Activated CD4-positive, alpha-beta T cell treated with anti-CD3 and anti-CD28 coated beads for 24 hours (primary cell): ENCODE data around the gene APP.

ENCODE experiments used
- DNase-seq, 2 donors: peaks; one replicate each; pipeline ENCODE4 v3.0.0-alpha.2; 2020; ENCODE audit warnings: low read depth in 2 of 2

APP gene

DNA sequence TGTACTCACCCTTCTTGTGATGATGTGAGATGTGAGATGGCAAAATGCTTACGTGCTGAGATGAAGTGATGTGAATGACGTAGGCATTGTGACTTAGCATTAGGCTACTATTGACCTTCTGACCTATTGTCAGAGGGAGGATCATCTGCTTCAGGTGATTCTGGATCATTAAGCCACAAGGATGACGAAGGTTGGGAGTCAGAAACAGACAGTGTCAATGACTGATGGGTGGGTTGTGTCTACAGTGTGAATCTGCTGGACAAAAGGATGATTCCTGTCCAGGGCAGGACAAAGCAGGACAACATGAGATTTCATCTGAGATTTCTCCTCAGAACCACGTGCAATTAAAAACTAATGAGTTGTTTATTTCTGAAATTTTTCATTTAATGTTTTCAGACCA, 306.8 kb downstream of the APP start:
- no peak for DNase-seq

DNA sequence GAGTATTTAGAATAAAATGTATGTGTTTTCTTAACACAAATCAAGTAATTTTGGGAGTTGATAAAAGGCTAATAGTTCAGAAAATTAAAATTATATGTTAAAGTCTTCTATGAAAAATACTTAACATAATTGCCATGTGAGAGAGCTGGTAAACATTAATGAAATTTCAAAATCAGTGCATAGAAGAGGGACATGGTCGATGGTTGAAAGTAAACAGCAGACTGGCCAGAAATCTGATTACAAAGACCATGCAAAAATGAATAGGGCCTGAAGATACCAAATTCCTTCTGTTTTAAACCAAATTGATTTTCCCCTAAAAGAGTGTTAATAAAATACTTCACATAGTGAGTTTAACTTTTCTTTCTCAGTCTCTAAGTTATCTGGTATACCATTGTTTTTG, 307.5 kb downstream of the APP start:
- DNase-seq, result no peak

DNA sequence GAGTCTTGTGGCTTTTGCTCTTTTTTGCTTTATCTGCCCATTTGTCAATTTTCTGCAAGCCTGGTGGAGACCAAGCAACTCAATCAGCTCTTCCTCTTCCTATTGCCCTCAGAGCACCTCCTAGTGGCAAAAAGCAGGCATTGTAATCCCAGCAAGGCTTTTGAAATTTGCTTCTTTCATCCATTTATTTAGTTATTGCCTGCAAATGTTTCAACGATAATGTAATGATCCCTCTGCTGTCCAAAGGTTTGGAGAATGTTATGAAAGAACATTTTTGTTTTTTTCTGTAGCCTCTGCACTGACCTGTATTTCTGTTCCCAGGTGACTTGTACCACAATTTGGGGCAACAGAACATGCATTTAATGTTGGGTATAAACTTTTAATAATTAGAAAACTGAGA, 308.0 kb downstream of the APP start:
- DNase-seq, result no peak

DNA sequence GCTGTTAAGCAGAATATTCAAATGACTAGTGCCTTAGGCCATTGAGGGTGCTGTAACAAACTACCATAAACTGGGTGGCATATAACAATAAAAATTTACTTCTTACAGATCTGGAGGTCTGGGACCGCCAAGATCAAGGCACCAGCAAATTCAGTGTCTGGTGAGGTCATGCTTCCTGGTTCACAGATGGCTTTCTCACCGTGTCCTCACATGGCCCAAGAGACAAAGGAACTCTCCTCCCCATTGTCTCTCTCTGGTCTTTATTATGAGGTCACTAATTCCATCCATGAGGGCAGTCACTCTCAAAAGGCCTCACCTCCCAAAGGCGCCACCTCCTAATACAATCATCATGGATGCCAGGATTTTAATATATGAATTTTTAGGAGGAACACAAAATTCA, 308.5 kb downstream of the APP start:
- no peak for DNase-seq

DNA sequence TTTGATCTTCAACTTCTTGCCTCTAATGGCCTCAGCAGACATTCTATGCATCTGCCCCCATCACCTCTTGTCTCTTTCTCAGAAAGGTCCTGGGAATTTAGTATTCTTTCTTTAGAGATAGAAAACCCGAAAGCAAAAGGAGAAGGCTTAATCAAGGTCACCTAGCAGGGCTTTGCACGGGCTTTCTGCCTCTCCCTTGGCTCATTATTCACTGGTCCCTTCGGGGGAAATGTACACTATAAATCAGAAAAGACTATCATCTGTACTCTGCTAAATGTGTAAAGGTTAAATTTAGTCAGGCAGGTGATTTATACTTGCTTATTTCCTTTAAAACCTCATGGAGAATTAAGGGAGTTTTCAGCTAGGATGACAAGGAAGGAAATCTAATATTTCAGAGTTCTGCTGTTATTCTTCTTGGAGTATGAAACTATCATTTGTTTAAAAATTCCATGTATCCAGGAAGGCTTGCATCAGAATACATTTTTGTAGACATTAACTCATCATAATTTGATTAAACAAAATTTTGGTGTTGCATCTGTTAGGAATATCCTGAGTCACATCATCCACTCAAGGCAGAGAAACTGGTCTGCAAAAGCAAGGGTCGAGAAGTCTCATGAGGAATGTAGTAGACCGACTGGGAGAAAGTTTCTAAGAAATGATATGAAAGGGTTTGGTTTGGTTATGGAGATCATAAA, 311.2 kb downstream of the APP start:
- no peak for DNase-seq

DNA sequence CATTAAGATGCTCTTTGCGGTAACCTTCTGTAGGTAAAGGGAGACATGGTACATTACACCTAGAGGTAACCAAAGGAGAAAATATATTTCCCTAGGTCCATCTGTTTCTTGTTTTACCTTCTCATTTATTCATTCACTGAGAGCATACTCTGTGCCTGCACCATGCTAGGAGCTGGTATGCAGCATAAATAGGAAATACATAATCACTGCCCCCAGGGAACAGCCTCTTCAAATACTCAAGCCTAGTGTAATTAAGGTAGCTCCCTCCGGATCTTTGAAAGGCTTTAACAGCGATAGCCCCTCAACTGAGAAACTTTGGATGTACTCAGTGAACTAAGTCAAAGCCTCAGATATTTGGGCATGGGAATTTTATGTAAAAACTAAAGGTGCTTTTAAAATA, 312.2 kb downstream of the APP start:
- DNase-seq, result no peak

DNA sequence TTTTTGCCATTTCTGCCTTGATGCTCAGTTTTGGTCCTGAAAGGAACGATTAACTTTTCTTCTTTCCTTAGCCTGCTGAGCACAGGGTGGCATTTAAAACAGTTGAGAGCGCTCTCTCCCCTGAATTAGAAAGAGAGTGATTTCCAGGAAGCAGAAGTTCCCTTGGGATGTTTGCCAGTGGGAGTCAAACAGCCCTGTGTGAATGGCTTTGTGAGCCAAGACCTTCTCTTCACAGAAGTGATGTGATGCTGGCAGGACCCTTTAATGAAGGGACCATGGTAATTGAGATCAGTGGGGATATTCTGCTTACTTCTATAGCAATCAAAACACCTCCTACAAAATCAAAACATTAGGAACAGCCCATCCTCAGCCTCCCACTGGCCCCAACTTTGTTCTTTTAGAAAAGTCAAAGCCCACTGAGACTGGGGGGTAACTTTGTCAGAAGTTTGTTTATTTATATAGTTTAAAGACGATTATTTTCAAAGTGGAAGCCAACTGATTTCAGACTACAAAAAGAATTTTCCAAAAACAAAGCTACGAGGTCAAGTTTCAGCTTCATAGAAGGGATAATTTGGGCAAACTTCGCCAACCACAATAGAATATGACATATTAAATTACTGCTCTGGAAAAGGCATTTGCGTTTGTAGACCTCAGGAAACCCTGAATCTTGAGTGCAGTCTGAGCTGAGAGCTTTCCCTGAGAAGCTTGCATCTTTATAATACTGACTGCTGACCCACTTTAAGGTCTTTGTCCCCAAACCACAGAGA, 313.1 kb downstream of the APP start:
- no peak for DNase-seq

DNA sequence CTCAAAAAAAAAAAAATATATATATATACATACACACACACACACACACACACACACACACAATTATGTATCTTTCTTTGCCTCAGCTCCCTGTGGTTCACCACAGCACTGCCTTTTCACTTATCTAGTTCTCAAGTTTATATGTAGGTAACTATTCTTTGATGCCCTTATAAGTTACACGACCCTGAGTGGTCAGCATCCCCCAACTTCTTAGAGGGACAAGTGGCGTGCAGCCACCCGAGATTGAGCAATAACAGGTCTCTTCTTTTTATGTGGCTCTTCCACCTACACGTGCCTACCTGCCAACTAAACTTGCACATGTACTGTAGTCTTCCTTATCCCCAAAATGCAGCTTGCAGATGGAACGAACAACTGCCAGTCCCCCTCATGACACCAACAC, 315.0 kb downstream of the APP start:
- DNase-seq, result no peak

DNA sequence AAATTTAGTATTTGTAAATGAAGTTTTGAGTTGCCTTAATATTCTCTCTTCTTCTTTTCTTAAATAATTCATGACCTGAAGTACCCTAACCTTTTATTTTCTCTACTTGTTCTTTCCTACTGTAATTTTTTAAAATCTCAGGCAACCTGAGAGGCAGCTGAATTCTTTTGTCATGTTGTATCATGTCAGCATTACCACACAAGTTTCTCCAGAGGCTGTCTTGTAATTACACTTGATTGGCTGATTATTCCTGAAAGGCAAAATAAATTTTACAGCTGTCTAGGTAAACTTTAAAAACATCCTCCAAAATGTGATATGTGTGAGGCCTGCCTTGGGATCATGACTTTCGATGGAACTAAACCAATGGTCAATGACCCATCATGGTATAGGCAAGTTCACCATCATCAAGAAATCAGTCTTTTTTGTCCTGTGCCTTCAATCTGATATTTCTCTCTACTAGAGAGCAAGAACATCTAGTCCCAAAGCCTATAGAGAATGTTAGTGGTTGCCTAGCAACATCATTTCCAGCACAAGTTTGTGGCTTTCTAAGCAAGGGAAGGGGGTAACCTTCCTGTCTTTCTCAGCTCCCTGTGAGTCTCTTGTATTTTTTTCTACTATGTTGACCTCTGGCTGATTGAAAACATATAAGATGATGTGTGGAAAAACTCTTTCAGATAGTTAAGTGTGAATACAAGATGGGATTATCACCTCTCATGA, 320.3 kb downstream of the APP start:
- no peak for DNase-seq

DNA sequence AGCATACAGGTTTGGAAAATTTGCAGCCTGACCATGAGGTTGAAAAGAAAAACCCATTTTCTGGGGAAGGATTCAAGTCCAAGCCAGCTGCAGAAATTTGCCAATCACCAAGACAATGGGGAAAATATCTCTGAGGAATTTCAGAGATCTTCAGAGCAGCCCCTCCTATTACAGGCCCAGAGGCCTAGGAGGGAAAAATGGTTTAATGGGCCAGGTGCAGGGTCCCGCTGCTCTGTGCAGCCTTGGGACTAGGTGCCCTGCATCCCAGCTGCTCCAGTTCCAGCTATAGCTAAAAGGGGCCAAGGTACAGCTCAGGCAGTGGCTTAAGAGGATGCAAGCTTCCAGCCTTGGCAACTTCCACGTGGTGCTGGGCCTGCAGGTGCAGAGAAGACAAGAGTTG, 322.3 kb downstream of the APP start:
- no peak for DNase-seq

DNA sequence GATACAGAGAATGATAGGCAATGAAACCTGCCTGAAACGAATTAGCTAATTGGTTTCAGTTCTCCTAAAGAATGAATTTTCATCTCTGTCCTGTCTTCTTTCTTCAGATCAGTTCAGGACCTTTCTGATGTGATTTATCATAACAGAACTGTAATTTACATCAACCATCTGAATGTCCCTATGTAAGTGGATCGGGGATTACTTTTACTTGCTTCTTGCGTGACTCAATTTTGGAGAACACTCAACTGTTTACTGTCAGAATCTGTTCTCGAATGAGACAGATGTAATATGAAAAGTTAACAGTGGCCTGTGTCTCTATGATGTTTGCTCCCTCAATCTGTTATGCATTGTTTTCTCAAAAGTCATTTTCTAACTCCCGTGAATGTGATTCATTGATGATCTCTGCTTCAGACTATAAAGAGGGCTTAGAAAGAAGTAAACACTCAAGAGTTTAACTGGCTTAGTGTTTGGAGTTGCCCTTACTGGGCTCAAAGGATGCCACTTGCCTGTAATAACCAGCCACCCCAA, 324.8 kb downstream of the APP start:
- DNase-seq, result no peak

DNA sequence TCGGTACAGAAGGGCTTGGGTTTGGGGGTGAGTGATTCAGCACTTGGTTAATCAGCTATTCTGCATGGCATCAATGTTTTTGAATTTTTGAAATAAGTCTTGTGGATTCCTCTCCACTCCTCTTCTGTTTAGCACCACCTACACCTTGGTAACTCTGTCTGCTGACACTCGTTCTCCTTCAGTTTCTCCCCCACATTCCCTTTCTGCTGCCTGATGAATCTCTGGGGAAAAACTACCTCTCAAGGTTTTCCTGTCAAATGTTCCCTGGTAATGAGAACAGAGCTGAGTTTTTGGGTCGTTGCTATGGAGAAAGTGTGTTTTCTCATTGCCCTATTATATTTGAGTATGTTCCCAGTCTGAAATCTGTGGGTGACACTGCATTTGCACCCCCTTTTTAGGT, 327.6 kb downstream of the APP start:
- DNase-seq, result no peak

DNA sequence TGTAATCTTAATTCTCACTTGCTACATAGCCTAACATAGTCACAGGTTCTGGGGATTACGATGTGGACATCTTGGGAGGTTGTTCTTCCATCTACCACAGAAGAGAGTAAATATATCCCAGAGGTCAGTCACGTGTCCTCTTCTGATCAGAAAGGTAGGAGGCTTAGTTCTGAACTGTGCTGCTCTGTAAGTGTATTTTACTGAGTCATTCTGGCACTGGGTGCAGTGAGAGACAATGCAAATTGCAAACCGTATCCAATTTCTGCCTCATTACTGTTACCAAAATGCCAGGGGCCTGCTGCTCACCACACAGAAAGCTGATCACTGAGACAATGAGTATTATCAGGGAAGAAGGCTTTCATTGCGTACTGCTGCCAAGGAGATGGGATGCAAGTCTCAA, 331.8 kb downstream of the APP start:
- DNase-seq, result no peak

DNA sequence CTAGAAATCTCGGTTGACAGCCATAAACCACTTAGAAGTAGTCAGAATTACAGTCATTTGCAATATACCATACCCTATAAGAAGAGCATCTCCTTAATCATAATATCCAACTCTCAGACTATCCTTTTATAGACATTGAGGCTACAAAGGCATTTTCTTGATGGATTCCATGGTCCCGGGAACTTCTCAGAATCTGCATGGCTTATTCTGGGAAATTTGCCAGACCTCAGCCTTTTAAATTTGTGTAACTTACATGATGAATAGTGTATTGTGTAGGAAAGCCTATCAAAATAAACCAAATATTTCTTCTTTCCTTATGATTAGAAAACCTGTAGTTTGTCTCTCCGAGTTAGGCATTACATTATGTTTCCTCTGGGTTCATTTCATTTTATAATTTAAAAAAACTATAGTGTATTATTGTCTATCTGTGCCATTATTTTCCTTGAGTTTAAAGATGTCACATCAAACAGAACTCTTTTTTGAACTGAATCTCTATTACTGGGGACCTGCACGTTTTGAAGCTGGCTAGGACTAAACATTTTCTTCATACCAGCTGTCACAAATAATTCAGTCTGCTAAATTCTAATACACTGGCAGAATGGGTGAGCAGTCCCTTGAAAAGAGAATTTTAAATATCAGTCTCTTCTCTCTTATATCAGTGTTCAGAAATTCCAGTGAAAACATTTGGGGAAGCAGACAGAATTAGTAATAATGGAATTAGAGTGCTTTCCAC, 332.9 kb downstream of the APP start:
- DNase-seq, result no peak

DNA sequence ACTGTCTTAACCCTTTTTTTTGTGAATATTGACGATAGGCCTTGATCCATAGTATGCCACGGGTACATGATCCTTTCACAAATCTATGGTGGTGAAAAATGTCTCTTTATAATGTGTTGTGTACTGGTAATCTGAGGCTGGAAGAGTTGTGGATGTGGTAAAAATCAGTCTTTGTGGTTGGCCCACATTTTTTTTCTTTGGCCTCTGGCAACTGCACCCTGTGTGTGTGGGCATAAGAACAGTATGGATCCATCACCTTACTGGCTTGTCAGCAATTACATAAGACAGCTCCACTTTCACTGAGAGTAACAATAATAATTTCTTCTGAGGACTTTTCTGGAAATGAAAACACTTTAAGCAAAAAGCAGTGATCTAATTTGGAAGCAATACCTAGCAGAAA, 334.2 kb downstream of the APP start:
- DNase-seq, result no peak

DNA sequence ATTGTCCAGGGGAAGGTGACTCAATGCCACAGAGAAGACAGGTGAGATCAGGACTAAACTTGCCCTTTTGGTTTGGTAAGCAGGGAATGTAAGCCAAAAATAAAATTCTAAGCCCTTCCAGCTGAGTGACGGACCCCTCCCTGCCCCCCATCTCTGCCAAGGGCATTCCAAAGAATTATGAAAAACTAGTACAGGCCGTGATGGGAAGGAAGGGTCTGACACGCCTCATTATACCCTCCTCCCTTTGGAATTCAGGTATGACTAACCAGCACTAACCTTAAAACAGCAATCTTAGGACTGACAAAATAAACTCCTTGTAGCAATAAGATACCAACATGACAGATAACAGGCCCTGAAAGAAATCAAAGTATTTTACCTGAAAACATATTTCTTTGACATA, 336.2 kb downstream of the APP start:
- no peak for DNase-seq

DNA sequence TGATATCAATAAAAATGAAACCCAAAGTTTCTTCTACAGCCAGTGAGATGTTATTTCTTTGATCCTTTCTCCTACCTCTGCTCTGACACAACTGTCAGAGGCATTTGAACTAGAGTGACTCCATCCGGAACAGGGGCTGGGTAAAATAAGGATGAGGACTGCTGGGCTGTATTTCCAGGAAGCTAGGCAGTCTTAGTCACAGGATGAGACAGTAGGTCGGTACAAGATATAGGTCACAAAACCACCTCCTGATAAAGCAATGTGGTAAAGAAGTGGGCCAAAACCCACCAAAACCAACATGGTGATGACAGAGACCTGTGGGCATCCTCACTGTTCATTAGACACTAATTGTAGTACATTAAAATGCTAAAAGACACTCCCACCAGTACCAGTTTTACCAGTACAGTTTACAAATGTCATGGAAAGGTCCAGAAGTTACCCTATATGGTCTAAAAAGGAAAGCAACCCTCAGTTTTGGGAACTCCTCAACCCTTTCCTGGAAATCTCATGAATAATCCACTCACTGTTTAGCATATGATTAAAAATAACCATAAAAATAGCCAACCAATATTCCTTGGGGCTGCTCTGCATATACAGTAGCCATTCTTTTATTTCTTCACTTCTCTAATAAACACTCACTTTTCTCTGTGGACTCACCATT, 339.1 kb downstream of the APP start:
- no peak for DNase-seq
